CD4-positive, alpha-beta T cell (primary cell): ENCODE data around the gene CHEK1. TPM values are rescaled to one million over a fixed set of nuclear protein-coding genes. Genes with fewer than 3 reads are reported as not detected.

Source experiments
- ATAC-seq: fragments of 200-7000 bp; cut with Tn5 transposase; one replicate; pipeline ENCODE4 v1.10.0; 2022; ENCODE audit warnings: mild to moderate bottlenecking; ENCODE audit not compliant: poor library complexity
- CTCF ChIA-PET: fragments of 350-600 bp; sonication (Branson Sonifier 250); formaldehyde crosslinking; loops from one replicate; lab custom pipeline; 2021; ENCODE audit warnings: antibody characterized with exemption, inconsistent platforms; lab: Charles Lee
- POLR2A ChIA-PET: fragments of 350-600 bp; sonication (Branson Sonifier 250); formaldehyde crosslinking; loops from one replicate; lab custom pipeline; 2021; ENCODE audit warnings: antibody characterized with exemption, inconsistent platforms; lab: Charles Lee
- DNase-seq, 14 experiments: peaks; one replicate each; pipeline ENCODE4 v3.0.0-alpha.2; 2013 to 2020; ENCODE audit warnings: mixed read lengths in 2 of 14
- H3K27ac ChIP-seq, 2 donors: one replicate each; pipeline versions ENCODE4 v1.5.1 to v1.7.0; 2013; ENCODE audit warnings: low read length in 2 of 2, low read depth in 1 of 2, mild to moderate bottlenecking in 1 of 2
- H3K27me3 ChIP-seq, 2 experiments: 1 replicate in 1 of 2; 2 replicates in 1 of 2; pipeline versions ENCODE4 v1.6.1 to v1.7.0; 2013; ENCODE audit warnings: low read length in 2 of 2, control low read depth in 1 of 2, mild to moderate bottlenecking in 1 of 2, moderate library complexity in 1 of 2; ENCODE audit not compliant: insufficient read depth in 2 of 2, control insufficient read depth in 1 of 2
- H3K36me3 ChIP-seq: one replicate; pipeline ENCODE4 v1.6.1; 2013; ENCODE audit warnings: low read length, control low read depth; ENCODE audit not compliant: insufficient read depth
- H3K4me1 ChIP-seq: one replicate; pipeline ENCODE4 v1.6.1; 2013; ENCODE audit warnings: low read length, control low read depth; ENCODE audit not compliant: insufficient read depth
- H3K4me3 ChIP-seq: one replicate; pipeline ENCODE4 v1.5.1; 2013; ENCODE audit warnings: mild to moderate bottlenecking, low read length, moderate library complexity
- H3K9me3 ChIP-seq, 2 experiments: 1 replicate in 1 of 2; 2 replicates in 1 of 2; pipeline versions ENCODE4 v1.6.1 to v1.7.0; 2013; ENCODE audit warnings: low read length in 2 of 2, mild to moderate bottlenecking in 2 of 2, control low read depth in 1 of 2, moderate library complexity in 1 of 2; ENCODE audit not compliant: control insufficient read depth in 1 of 2, insufficient read depth in 1 of 2
- H3K27ac Mint-ChIP-seq: one replicate; pipeline ENCODE4 v1.8.0; 2020; ENCODE audit warnings: mixed read lengths
- H3K27me3 Mint-ChIP-seq: one replicate; pipeline ENCODE4 v1.8.0; 2021; ENCODE audit warnings: mixed read lengths
- H3K36me3 Mint-ChIP-seq: one replicate; pipeline ENCODE4 v1.8.0; 2021; ENCODE audit warnings: low read depth, mixed read lengths
- H3K4me1 Mint-ChIP-seq: one replicate; pipeline ENCODE4 v1.8.0; 2021; ENCODE audit warnings: low read depth, mixed read lengths
- H3K4me3 Mint-ChIP-seq: one replicate; pipeline ENCODE4 v1.8.0; 2020; ENCODE audit warnings: mild to moderate bottlenecking, mixed read lengths
- H3K9me3 Mint-ChIP-seq: one replicate; pipeline ENCODE4 v1.8.0; 2020; ENCODE audit warnings: mixed read lengths
- CTCF ChIP-seq: fragments of 200-600 bp; IDR thresholded peaks from one replicate; pipeline ENCODE4 v1.8.0; 2022; ENCODE audit warnings: antibody characterized with exemption, mild to moderate bottlenecking
- intact Hi-C, 2 experiments: fragments of 100-400 bp; cut with DNase I in 1 of 2; cut with micrococcal nuclease in 1 of 2; formaldehyde crosslinking; loops; one replicate each; pipeline versions ENCODE4 v1.15.1 to v1.9.0; 2023 to 2025; cut with DNase I, micrococcal nuclease
- total RNA-seq, 174 experiments: library from RNA in 2 of 174; stranded (reverse) in 2 of 174; gene quantifications; one replicate each; pipeline ENCODE4 v1.2.3 and lab custom pipeline; 2021 to 2026

CHEK1 gene
- total RNA-seq, 2 experiments from 2014 or later = 6.8 to 7.8 TPM

DNA sequence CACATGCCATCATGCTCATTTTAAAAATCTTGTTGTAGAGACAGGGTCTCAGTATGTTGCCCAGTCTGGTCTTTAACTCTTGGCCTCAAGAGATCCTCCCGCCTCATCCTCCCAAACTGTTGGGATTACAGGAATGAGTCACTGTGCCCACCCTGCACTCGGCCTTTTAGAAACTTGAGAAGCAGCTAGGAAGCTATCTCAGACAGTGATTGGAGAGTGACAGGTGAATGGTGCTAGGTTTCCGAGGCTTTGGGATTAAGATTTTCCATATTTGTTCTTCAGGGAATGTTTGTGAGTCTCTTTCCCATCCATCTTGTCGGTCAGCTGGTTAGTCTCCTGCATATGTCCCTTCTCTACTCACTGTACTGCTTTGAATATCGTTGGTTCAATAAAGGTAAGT, 45.2 kb upstream of the CHEK1 start:
- POLR2A ChIA-PET = interaction anchor here (1.8 kb wide), 1 partner anchor 13 kb away, joined by 6 read pairs; the partner anchor contains the start of gene STT3A
- no peak for TF ChIP-seq CTCF
- CTCF ChIA-PET = no interaction called here
- peaks cover 96% of the 10 kb centered on the region for H3K36me3 ChIP-seq
- H3K36me3 Mint-ChIP-seq = peaks cover 89% of the 10 kb centered on the region
- ATAC-seq = no peak
- no peak overlapping the region for H3K27ac Mint-ChIP-seq
- H3K4me1 Mint-ChIP-seq = no peaks in the 10 kb centered on the region
- H3K27me3 ChIP-seq = no peaks in the 10 kb centered on the region
- H3K4me1 ChIP-seq = no peaks in the 10 kb centered on the region
- no peak overlapping the region for H3K27ac ChIP-seq
- no peaks in the 10 kb centered on the region for H3K9me3 Mint-ChIP-seq
- intact Hi-C loops = no loop called here
- H3K27me3 Mint-ChIP-seq = no peaks in the 10 kb centered on the region
- DNase-seq = no peak
- H3K4me3 Mint-ChIP-seq = no peak overlapping the region
- no peak overlapping the region for H3K4me3 ChIP-seq
- H3K9me3 ChIP-seq = no peaks in the 10 kb centered on the region

- Mint-ChIP-seq H3K36me3 (peaks cover 59% of the 10 kb centered on the region), H3K9me3 (no peaks in the 10 kb centered on the region), H3K4me1 (no peaks in the 10 kb centered on the region), H3K4me3 (no peak overlapping the region), H3K27me3 (no peaks in the 10 kb centered on the region), H3K27ac (no peak overlapping the region)
- ATAC-seq (no peak), DNase-seq (no peak)
- POLR2A ChIA-PET = interaction anchor here (1.0 to 2.0 kb wide), 2 partner anchors 8 to 13 kb away, joined by 7 to 18 read pairs; partner anchors contain the start of gene STT3A
- Histone ChIP-seq H3K9me3 (no peaks in the 10 kb centered on the region), H3K4me3 (no peak overlapping the region), H3K36me3 (peaks cover 62% of the 10 kb centered on the region), H3K4me1 (no peaks in the 10 kb centered on the region), H3K27ac (no peak overlapping the region), H3K27me3 (no peaks in the 10 kb centered on the region)
- CTCF ChIA-PET = no interaction called here
- intact Hi-C loops = no loop called here
- TF ChIP-seq CTCF = no peak
Observed at GRCh38 chr11:125583496-125583895, 41.5 kb upstream of the CHEK1 start.

- H3K4me1 Mint-ChIP-seq = no peaks in the 10 kb centered on the region
- ChIA-PET POLR2A (interaction anchor here (0.7 to 1.8 kb wide), 2 partner anchors 11 to 16 kb away, joined by 3 to 5 read pairs; partner anchors contain the start of gene EI24), CTCF (no interaction called here)
Observed at GRCh38 chr11:125585487-125585886, 39.5 kb upstream of the CHEK1 start.

More at GRCh38 chr11:125585487-125585886, 39.5 kb upstream of the CHEK1 start:
- no peaks in the 10 kb centered on the region for H3K9me3 Mint-ChIP-seq
- intact Hi-C loops = no loop called here
- no peaks in the 10 kb centered on the region for H3K27me3 ChIP-seq
- no peak overlapping the region for H3K4me3 Mint-ChIP-seq
- peaks cover 42% of the 10 kb centered on the region for H3K36me3 ChIP-seq
- ATAC-seq (no peak), DNase-seq (no peak)
- peaks cover 44% of the 10 kb centered on the region for H3K36me3 Mint-ChIP-seq
- no peaks in the 10 kb centered on the region for H3K9me3 ChIP-seq
- TF ChIP-seq CTCF = no peak
- no peaks in the 10 kb centered on the region for H3K27me3 Mint-ChIP-seq
- no peak overlapping the region for H3K27ac Mint-ChIP-seq
- H3K4me3 ChIP-seq = no peak overlapping the region
- no peaks in the 10 kb centered on the region for H3K4me1 ChIP-seq
- no peak overlapping the region for H3K27ac ChIP-seq
